NCI-H524 treated with DMSO at 0.1 percent for 48 hours (cell line): ENCODE data around the gene TLE1.
"Not testable (repeated sequence)": the region's sequence is repeated elsewhere in the genome, so short reads cannot be mapped to it uniquely, and the experiment has no call there.

Source experiments
- DNase-seq: peaks from one replicate; lab custom pipeline; 2025; lab: John Stamatoyannopoulos, UW

Gene TLE1

GRCh38 chr9:81601639-81602623, 87.4 kb downstream of the TLE1 start:
- no peak for DNase-seq

DNA sequence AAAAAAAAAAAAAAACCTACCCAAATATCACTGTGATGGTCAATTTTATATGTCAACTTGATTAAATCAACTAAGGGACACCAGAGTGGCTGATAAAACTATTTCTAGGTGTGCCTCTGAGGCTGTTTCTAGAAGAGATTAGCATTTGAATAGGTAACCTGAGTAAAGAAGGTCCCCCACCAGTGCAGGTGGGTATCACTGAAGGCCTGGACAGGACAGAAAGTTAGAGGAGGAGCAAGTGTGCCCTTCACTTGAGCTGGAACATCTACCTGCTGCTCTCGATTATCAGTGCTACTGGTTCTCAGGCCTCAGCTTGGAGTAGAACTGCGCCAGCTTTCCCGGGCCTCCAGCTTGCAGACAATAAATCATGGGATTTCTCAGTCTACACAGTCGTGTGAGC, 88.7 kb downstream of the TLE1 start:
- DNase-seq: no peak

DNA sequence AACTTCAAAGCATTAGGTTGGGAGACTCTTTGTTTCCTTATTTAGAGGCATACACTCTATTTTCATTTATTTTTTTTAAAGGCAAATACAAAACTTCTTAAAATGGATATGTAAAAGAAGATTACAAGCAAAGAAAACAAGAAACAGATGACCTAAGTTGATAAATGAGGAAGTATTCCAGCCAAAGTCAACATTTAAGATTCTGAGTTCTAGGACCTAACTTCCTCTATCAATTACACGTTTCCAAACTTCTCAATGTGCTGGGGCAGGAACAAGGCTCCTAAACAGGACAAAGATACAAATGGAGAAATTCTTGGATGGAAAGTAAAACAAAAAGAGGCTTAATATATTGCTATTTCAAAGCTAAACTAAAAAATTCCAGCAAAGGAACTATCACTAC, 89.5 kb downstream of the TLE1 start:
- no peak for DNase-seq

GRCh38 chr9:81598811-81599210, 90.5 kb downstream of the TLE1 start:
- no peak for DNase-seq

DNA sequence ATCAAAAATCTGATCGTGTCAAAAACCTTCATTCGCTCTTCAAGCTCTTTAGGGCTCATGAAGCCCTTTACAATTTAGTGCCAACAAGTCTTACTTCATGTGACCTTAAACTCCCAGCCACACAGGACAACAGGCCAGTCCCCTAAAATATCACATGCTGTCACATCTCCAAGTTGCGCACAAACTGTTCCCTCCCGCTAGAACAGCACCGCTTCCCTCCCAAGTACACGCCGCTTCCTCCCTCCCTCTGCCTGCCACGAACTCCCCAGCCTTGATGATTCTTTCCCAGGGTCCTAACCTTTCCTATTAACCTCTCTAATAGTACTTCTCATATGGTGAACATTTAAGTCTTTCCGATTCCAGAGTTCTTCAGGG, 91.2 kb downstream of the TLE1 start:
- no peak for DNase-seq

DNA sequence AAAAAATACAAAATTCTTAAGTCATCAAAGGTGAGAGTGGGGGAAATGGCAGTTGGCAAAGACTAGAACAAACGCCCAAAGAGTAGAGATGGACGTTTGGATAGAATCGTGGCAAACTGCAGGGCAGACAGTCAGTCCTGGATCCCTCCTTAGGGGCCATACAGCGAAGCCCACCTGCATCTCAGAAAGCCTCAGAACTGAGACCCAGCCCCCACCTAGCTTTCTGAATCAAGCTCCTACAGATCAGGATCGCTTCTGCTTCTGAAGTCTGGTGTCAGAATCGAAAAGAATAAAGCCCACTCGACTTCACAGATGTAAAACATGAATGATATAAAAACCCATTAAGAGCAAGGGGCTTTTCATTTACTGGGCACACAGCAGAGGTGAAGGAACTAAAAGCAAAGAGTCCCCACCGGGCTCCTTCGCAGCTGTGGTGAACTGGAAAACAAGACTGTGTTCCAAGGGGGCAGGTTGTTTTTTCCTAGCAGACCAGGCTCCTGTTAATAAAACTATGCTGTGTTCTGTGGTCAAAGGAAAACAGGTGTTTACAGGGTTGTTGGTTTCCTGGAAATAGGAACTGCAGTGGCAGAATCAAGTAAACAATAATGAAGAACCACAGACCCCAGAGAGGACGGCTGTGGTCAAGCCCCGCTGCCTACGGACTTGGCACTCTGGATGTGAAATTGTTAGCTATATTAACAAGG, 91.8 kb downstream of the TLE1 start:
- no peak for DNase-seq

GRCh38 chr9:81596679-81597418, 92.5 kb downstream of the TLE1 start:
- peak; percentile 1 for DNase-seq

GRCh38 chr9:81595887-81596543, 93.3 kb downstream of the TLE1 start:
- DNase-seq: peak; percentile 8

GRCh38 chr9:81595293-81595692, 94.1 kb downstream of the TLE1 start:
- not testable (repeated sequence) for DNase-seq

GRCh38 chr9:81594415-81594814, 94.9 kb downstream of the TLE1 start:
- DNase-seq: no peak

DNA sequence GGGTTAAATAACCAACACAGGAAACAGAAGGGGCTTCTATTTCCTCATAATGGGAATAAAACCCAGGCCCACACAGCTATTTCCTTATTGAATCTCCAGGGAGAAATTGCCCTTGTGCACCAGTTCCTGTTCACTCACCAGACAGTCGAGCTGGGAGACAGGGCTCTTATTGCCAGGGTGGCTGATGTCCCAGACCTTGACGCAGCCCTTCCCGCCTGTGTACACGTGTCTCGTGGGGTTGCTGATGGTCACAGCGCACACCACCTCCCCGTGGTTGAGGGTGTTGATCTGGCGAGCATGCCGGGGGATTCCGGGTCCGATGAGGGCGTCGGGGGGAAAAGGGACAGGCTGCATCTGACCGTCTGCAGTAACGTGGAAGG, 96.5 kb downstream of the TLE1 start:
- no peak for DNase-seq

DNA sequence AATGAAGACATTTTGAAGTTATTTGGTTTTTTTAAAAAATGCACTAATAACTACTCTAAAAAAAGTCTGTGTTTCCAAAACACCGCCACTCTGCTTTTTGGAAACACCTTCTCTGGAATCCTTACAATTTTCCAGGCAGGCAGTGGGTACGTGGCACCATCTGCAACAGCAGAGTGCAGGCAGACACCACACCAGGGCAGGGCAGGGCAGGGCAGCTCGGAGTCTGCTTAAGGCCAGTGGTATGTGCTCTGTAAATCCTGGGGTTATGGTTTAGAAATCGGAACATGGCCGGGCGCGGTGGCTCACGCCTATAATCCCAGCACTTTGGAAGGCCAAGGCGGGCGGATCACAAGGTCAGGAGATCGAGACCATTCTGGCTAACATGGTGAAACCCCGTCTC, 97.6 kb downstream of the TLE1 start:
- DNase-seq: no peak

DNA sequence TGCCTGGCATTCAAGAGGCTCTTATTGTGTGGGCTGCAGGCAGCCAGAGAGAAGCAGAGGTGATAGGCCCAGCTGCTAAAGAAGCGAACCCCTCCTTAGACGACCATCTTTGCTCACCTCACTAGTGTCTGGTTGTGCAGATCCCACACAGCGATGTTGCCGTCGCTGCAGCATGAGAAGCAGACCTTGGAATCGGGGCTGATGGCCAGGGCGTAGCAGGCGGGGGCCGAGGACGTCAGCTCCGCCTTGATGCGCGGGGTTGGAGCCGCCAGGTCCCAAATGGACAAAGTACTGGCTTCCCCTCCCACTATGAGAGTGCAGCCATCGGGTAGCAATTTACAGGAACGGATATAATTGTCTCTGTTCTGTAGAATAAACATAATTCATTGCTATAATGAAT, 98.7 kb downstream of the TLE1 start:
- no peak for DNase-seq

DNA sequence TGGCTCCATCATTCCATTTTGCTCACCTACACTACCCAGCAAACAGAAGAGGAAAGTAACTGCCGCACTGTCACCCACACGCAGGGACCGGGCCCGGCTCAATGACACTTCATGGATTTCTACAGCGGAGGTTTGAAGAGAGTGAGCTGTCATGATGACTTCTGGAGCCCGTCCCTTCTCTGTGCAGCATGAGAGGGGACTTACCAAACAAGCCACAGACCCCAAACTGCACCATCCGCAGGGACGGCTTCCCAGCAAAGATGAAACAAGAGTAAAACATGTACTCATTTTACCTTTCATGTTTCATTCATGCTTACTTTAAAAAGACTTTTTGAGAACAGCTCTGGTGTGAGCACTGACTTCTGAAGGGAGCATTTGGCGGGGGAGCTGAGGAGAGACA, 99.5 kb downstream of the TLE1 start:
- no peak for DNase-seq

- no peak for DNase-seq
These were observed 100.0 kb downstream of the TLE1 start for GRCh38 chr9:81589392-81589791.

DNA sequence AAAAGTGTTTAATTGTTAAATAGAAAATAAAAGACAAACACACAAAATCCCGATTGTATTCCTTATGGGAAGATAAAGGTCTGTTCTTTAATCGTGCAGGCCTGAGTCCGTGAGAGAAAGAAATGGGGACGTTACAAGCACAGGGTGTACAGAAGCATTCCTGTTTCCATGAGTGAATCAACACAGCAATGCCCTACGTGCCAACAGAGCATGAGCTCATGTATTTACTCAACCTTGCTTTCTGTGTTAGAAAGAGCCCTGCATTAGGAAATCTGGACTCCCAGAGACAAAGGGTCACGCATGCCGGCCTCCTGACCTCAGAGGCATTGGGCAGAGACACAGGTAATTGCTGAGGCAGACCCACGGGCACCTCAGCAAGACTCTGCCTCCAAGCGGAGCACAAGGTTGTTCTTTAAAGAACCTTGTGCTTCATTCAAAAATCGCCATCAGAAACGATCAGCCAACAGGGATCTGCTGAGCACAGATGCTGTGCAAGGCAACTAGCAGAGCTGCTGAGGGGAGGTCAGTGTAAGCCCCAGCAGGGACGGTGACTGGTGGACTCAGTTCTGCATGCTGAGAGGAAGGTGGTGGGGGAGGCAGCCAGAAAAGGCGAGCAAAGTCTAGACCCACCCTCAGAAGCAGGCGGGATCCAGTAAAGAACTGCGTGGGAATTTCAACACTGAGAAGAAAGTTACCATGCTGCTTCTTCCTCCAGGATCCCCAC, 101.0 kb downstream of the TLE1 start:
- no peak for DNase-seq

GRCh38 chr9:81586786-81587185, 102.6 kb downstream of the TLE1 start:
- DNase-seq: no peak

DNA sequence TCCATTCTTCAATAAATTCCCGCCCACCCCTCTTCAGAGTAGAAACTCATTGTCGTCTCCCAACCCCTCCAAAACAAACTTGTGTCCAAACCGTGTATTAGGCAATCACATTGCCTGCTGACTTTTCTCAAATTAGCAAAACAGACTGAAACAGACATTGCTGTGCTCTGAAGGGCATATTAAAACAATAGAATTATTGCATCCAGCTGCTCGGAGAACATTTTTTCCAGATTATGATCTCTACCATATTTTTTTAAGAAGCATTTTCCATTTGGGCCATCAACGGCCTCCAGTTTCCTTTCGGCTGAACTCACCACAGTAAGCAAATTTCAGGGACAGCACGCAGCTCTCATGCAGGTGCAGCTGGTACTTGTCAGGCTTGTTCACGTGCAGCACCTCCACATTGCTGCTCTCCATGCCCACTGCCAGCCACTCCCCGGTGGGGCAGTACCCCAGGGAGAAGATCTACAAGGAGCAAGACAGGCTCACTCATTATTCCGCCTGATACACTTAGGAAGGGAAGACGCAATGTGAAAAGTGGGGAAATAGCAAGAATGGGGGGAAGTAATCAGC, 104.1 kb downstream of the TLE1 start:
- no peak for DNase-seq

DNA sequence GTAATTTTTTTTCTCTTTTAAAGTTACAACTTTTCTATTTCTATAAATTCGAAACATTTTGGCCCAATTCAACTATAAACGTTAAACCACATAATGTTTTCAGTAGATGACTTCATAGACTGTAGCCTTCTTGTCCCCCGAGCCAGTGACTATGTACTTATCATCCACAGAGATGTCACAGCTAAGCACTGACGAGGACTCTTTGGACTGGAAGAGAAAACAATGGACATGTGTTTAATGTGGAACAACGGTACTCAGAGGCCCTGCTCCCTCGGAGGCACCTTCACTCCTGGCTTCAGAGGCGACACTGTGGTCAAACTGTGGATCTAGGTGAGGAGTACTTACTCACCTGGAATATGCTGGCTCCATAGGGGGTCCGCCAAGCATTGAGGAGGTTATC, 105.2 kb downstream of the TLE1 start:
- DNase-seq: no peak

- no peak for DNase-seq
These were observed 107.4 kb downstream of the TLE1 start for GRCh38 chr9:81581986-81582385.

DNA sequence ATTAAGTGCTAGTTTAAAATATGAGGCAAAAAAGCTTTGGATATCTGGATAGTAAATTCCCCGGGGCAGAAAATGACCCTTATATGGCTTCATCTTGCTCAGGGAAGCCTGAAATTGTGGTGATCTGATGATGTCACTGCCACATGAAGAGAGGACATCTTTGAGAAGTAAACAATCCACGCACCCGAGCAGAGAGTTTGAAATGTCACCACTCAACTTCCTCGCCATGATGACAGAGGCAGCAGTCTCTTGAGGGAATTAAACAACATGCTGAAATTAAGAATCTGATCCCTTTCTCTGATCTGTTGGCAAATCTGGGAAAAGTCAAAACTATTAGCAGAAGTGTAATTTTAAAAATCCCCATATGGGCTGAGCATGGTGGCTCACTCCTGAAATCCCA, 110.0 kb downstream of the TLE1 start:
- no peak for DNase-seq
